Tibial artery (tissue), 4 donors: ENCODE data around the gene HNRNPD.
"Not testable (repeated sequence)": the region's sequence is repeated elsewhere in the genome, so short reads cannot be mapped to it uniquely, and the experiment has no call there.

Experiments
- DNase-seq, 2 donors: peaks; one replicate each; pipeline ENCODE4 v3.0.0-alpha.2; 2019
- H3K27ac ChIP-seq, 2 donors: fragments of 200-600 bp; sonication (generic) in 1 of 2; 1 replicate in 1 of 2; 2 replicates in 1 of 2; pipeline ENCODE4 v1.5.1; 2018 to 2019; ENCODE audit warnings: mild to moderate bottlenecking in 1 of 2
- H3K27me3 ChIP-seq, 2 donors: fragments of 200-600 bp; sonication (generic) in 1 of 2; one replicate each; pipeline versions ENCODE4 v1.5.1 to v1.6.0; 2016 to 2019
- H3K36me3 ChIP-seq, 3 donors: fragments of 200-600 bp; sonication (generic) in 2 of 3; one replicate each; pipeline ENCODE4 v1.5.1; 2016 to 2019; ENCODE audit warnings: mild to moderate bottlenecking in 2 of 3
- H3K4me1 ChIP-seq, 4 donors: fragments of 200-600 bp; sonication (generic) in 2 of 4; 1 replicate in 3 of 4; 2 replicates in 1 of 4; pipeline ENCODE4 v1.5.1; 2016 to 2019
- H3K4me3 ChIP-seq, 2 donors: fragments of 200-600 bp; sonication (generic) in 1 of 2; 1 replicate in 1 of 2; 2 replicates in 1 of 2; pipeline ENCODE4 v1.5.1; 2018 to 2019; ENCODE audit warnings: mild to moderate bottlenecking in 2 of 2
- H3K9me3 ChIP-seq, 3 donors: fragments of 200-600 bp; sonication (generic) in 1 of 3; one replicate each; pipeline ENCODE4 v1.5.1; 2016 to 2019
- CTCF ChIP-seq, 2 experiments: fragments of 200-600 bp in 1 of 2; fragments of 450-650 bp in 1 of 2; IDR thresholded peaks; one replicate each; pipeline ENCODE4 v1.5.1; 2017 to 2019; ENCODE audit warnings: antibody characterized with exemption in 2 of 2, mild to moderate bottlenecking in 1 of 2, moderate library complexity in 1 of 2
- intact Hi-C: fragments of 100-400 bp; cut with DNase I; formaldehyde crosslinking; loops from one replicate; pipeline ENCODE4 v1.15.0; 2023; ENCODE audit warnings: low total_unique reads

HNRNPD gene

GRCh38 chr4:82403725-82404124, 29.9 kb upstream of the HNRNPD start:
- H3K4me1 ChIP-seq: no peaks in the 10 kb centered on the region
- H3K36me3 ChIP-seq: no peaks in the 10 kb centered on the region
- no peak overlapping the region for H3K27ac ChIP-seq
- H3K9me3 ChIP-seq: no peaks in the 10 kb centered on the region
- H3K27me3 ChIP-seq: no peaks in the 10 kb centered on the region
- no peak overlapping the region for H3K4me3 ChIP-seq
- DNase-seq: no peak
- intact Hi-C loops: no loop called here
- no peak for TF ChIP-seq CTCF (IDR thresholded peaks at IDR 0.05)

DNA sequence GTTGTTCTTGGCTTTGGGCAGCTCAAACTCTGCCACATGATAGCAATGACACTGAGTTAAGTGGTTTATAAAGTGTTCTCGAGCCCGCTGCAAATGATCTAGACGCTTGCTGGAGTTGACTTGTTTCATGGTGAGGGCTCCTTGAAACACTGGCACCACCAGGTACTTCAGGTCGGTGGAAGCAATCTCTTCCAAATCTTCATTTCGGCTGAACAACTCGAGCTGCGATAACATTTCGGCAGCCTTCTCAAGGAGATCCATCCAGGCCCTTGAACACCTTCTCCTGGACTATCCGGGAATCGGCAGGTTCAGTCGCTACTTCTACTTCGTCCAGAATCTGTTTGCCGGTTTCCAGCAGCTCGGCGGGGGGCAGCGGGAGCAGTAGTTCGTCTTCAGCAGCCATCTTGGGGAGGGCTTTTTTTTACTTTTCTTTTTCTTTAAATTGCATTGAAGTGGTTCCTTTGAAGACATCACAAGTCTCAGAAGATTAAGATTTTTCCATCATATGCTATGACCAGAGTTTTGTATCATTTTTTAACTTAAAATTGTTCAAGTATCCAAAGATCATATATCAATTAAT, 28.5 kb upstream of the HNRNPD start:
- intact Hi-C loops: no loop called here
- no peak overlapping the region for H3K27ac ChIP-seq
- no peaks in the 10 kb centered on the region for H3K27me3 ChIP-seq

GRCh38 chr4:82401600-82401999, 27.8 kb upstream of the HNRNPD start:
- intact Hi-C loops: no loop called here

More for the DNA sequence above, 28.5 kb upstream of the HNRNPD start:
- DNase-seq: no peak
- no peak for TF ChIP-seq CTCF (IDR thresholded peaks at IDR 0.05)
- Histone ChIP-seq H3K4me3 (no peak overlapping the region), H3K36me3 (no peaks in the 10 kb centered on the region), H3K9me3 (no peaks in the 10 kb centered on the region), H3K4me1 (no peaks in the 10 kb centered on the region)

GRCh38 chr4:82398263-82398662, 24.5 kb upstream of the HNRNPD start:
- Histone ChIP-seq H3K36me3 (no peaks in the 10 kb centered on the region), H3K9me3 (no peaks in the 10 kb centered on the region), H3K27ac (no peak overlapping the region), H3K27me3 (no peaks in the 10 kb centered on the region), H3K4me1 (no peaks in the 10 kb centered on the region), H3K4me3 (no peak overlapping the region)
- TF ChIP-seq CTCF (IDR thresholded peaks at IDR 0.05): no peak
- intact Hi-C loops: no loop called here
- no peak for DNase-seq

More at GRCh38 chr4:82401600-82401999, 27.8 kb upstream of the HNRNPD start:
- H3K4me3 ChIP-seq: no peak overlapping the region
- H3K4me1 ChIP-seq: no peaks in the 10 kb centered on the region
- no peak overlapping the region for H3K27ac ChIP-seq
- no peak for DNase-seq
- no peaks in the 10 kb centered on the region for H3K27me3 ChIP-seq
- TF ChIP-seq CTCF (IDR thresholded peaks at IDR 0.05): no peak
- H3K36me3 ChIP-seq: no peaks in the 10 kb centered on the region
- no peaks in the 10 kb centered on the region for H3K9me3 ChIP-seq

DNA sequence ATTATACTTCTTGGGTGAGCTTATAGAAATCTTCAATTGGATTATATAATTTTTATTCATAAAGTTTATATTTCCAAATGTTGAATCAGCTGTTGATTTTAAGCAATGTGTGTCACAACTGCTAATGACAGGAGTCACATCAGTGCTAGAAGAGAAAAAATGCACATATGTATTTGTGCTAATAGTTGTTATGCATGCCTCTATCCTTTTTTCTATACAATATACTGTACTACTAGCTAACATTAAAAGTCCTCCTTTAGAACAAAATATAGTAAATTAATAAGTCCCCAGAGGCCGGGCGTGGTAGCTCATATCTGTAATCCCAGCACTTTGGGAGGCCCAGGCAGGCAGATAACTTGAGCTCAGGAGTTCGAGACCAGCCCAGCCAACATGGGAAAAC, 23.7 kb upstream of the HNRNPD start:
- no peak for DNase-seq
- intact Hi-C loops: no loop called here
- TF ChIP-seq CTCF (IDR thresholded peaks at IDR 0.05): no peak
- no peaks in the 10 kb centered on the region for H3K4me1 ChIP-seq
- no peaks in the 10 kb centered on the region for H3K36me3 ChIP-seq
- H3K9me3 ChIP-seq: no peaks in the 10 kb centered on the region
- H3K4me3 ChIP-seq: no peak overlapping the region
- no peaks in the 10 kb centered on the region for H3K27me3 ChIP-seq
- no peak overlapping the region for H3K27ac ChIP-seq

DNA sequence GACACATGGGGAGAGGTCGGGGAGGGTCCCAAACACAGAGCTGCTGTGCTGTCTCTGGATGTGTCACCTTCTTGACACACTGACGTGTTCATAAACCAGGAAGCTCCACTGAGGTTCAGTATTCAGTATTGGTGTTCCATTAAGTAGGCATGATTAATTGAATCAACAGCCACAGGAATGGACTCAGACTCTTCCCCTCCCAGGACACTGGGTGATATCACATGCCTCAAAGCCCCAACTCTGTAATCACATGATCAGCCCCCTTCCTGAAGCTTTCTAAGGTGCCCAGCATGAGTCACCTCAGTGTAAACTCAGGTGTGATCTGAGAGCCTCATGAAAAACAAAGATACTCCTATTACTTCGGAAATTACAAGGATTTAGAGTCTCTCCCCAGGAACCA, 21.1 kb upstream of the HNRNPD start:
- H3K36me3 ChIP-seq: no peaks in the 10 kb centered on the region
- no peaks in the 10 kb centered on the region for H3K27me3 ChIP-seq
- intact Hi-C loops: no loop called here
- no peaks in the 10 kb centered on the region for H3K4me1 ChIP-seq
- no peak overlapping the region for H3K4me3 ChIP-seq
- no peak overlapping the region for H3K27ac ChIP-seq
- DNase-seq: no peak
- no peak for TF ChIP-seq CTCF (IDR thresholded peaks at IDR 0.05)
- H3K9me3 ChIP-seq: no peaks in the 10 kb centered on the region

- H3K27me3 ChIP-seq, DNase-seq, H3K27ac ChIP-seq, H3K4me3 ChIP-seq, H3K36me3 ChIP-seq, H3K9me3 ChIP-seq, intact Hi-C loops, H3K4me1 ChIP-seq: not testable (repeated sequence)
Observed at GRCh38 chr4:82390061-82390460, 16.3 kb upstream of the HNRNPD start.
